Skin epidermis (tissue), 12 donors: ENCODE results near the gene RPLP1.
"Not testable (repeated sequence)": the region's sequence is repeated elsewhere in the genome, so short reads cannot be mapped to it uniquely, and the experiment has no call there.

ENCODE experiments used
- H3K27ac ChIP-seq, 21 experiments: fragments of 200-600 bp; sonication (generic) in 11 of 21; one replicate each; pipeline ENCODE4 v1.5.0; 2020; ENCODE audit warnings: mild to moderate bottlenecking in 3 of 21, inconsistent platforms in 2 of 21, moderate library complexity in 2 of 21
- H3K4me3 ChIP-seq, 7 experiments: fragments of 200-600 bp; sonication (generic) in 2 of 7; one replicate each; pipeline ENCODE4 v1.5.0; 2020; ENCODE audit warnings: inconsistent platforms in 2 of 7, mild to moderate bottlenecking in 2 of 7, moderate library complexity in 1 of 7

The RPLP1 gene

DNA sequence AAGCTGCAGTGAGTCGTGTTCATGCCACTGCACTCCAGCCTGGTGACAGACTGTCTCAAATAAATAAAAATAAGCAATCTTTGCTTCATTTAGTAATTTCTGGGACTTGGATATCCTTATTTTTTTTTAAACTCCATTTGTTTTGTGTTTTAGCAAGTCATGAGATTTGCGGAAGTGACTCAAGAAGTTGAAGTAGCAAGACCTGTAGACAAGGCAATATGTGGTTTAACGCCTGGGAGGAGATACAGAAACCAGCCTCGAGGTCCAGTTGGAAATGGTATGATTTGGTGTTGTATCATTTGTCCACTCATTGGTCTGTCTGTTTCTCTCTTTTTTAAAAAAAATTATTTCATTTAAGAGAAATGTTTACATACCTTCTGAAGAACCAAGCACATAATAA lies 16.6 kb upstream of the RPLP1 start:
- no peak overlapping the region for H3K27ac ChIP-seq
- no peak overlapping the region for H3K4me3 ChIP-seq

DNA sequence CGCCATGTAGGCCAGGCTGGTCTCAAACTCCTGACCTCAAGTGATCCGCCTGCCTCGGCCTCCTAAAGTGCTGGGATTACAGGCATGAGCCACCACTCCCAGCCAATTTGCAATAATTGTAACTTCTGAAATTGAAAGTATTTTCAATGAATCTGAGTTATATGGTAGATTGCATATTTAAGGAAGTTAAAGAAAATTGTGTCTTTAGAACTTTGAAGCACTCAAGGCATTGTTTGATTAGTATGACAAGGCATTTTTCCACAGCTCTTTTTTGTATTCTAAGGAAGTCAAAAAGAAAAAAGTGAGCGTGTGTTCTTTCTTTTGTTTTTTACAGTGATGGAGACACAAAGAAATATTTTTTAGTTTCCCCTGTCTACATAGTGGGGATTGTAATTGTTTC lies 15.7 kb upstream of the RPLP1 start:
- H3K4me3 ChIP-seq = no peak overlapping the region
- H3K27ac ChIP-seq = no peak overlapping the region

DNA sequence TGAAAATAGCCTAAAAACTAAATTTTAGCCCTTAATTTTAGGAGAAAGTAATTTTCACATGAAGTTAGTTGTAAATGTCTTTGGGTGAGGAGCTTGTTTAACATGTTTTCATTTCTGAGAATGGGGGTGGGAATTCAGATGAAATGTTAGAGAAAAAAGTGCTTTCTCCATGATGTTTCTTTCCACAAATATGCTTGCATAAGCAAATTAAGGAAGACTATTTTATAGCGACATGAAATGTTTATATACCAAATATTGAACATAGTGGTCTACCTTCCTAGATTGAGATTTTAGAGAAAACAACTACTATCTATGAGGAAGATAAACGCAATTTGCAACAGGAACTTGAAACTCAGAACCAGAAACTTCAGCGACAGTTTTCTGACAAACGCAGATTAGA lies 13.0 kb upstream of the RPLP1 start:
- Histone ChIP-seq H3K27ac (no peak overlapping the region), H3K4me3 (no peak overlapping the region)

DNA sequence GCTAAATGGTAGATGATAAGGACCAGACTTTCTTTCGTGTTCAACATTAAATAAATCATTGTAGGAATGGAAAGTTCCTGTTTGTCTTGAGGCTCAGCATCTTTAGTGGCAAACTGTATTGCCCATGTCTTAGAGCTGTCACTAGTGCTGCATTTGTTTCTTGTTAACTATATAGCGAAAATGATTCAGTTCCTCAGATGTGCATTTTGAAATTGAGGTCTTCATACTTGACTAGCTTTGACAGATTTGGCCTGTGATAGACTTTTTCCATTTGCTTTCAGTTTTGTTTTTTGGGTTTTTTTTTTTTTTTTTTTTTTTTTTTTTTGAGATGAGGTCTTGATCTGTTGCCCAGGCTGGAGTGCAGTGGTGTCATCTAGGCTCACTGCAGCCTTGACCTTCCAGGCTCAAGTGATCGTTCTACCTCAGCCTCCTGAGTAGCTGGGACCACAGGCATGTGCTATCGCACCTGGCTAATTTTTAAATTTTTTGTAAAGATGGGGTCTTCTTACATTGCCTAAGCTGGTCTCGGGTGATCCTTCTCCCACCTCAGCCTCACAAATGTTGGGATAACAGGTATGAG lies 9.5 kb upstream of the RPLP1 start:
- peak overlapping the region in 2 of 21 experiments; percentile 12 to 25 for H3K27ac ChIP-seq
- no peak overlapping the region for H3K4me3 ChIP-seq

DNA sequence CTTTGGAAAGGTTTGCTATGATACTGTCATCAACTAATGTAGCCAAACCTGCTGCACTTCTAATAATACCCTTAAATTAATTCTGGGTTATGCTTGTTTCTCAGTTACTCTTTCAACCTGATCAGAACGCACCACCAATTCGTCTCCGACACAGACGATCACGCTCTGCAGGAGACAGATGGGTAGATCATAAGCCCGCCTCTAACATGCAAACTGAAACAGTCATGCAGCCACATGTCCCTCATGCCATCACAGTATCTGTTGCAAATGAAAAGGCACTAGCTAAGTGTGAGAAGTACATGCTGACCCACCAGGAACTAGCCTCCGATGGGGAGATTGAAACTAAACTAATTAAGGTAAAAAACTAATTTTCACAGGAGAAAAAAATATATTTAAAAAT lies 7.9 kb upstream of the RPLP1 start:
- Histone ChIP-seq H3K27ac (no peak overlapping the region), H3K4me3 (no peak overlapping the region)

DNA sequence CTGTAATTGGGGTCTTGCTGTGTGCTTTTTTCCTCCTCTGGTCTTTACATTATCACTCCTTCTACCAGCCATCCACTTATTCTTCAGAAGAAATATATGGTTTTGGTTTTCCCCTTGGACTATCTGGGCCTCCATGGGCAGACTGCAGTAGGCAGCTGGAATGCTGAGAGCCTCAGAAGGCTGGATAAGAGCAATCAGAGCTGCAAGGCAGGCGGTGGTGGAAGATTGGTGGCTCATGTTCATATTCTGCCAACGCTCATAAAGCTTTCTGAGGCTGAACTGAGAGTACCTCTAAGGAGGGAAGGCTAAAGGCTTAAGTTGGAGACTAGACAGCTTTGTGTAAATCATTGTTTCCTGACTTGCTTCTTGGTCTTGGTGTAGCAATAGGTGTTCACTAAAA lies 5.7 kb upstream of the RPLP1 start:
- H3K4me3 ChIP-seq = no peak overlapping the region
- H3K27ac ChIP-seq = no peak overlapping the region

GRCh38 chr15:69450221-69450620 lies 2.4 kb upstream of the RPLP1 start:
- H3K4me3 ChIP-seq, H3K27ac ChIP-seq: not testable (repeated sequence)

- H3K27ac ChIP-seq = peak overlapping the region in 4 of 21 experiments; percentile 90 to 98 (median 94)
Observed at GRCh38 chr15:69450968-69451695, 1.5 kb upstream of the RPLP1 start.

DNA sequence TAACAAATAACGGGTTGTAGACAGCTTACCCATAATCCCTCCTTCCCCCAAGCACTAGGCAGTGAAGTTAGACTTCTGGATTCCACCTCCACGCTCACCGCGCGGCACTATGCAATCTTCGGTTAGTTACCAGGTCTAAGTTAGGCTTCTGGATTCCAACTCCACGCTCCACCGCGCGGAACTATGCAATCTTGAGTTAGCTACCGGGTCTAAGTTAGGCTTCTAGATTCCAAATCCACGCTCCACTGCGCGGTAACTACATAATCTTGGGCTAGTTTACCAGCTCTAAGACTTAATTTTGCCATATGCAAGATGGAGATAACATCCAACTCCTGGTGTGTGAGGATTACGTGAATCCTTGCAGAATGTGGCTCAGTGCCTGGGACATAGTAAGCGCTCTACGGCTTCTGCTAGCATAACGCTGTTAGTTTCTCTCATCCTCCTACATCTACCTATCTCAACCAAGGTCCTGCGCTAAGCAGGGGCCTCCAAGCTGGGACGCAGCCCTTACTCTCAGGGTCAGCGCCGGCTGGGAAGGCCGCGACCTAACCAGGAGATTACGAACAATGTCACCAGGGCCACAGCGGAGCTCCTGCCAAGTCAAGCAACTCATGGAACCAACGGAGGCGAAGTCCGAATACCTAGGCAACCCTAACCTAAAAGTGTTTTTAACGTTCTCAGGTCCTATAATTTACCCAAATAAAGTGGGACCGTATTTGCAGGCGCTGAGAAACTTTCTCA lies 497 bp upstream of the RPLP1 start:
- Histone ChIP-seq H3K4me3 (peak overlapping the region; percentile 65 to 94 (median 91)), H3K27ac (peak overlapping the region in 20 of 21 experiments; percentile 75 to 99 (median 94))

More at GRCh38 chr15:69450968-69451695, 1.5 kb upstream of the RPLP1 start:
- H3K4me3 ChIP-seq = no peak overlapping the region

GRCh38 chr15:69454953-69455352 lies 2.3 kb downstream of the RPLP1 start:
- Histone ChIP-seq H3K27ac (no peak overlapping the region), H3K4me3 (peak overlapping the region in 3 of 7 experiments; percentile 73 to 91 (median 83))

GRCh38 chr15:69456208-69457166 lies 3.9 kb downstream of the RPLP1 start:
- H3K27ac ChIP-seq = no peak overlapping the region
- H3K4me3 ChIP-seq = no peak overlapping the region

GRCh38 chr15:69457304-69458280 lies 5.0 kb downstream of the RPLP1 start:
- H3K27ac ChIP-seq = no peak overlapping the region
- H3K4me3 ChIP-seq = no peak overlapping the region

- Histone ChIP-seq H3K27ac (no peak overlapping the region), H3K4me3 (no peak overlapping the region)
Observed at GRCh38 chr15:69459066-69459465, 6.4 kb downstream of the RPLP1 start.

DNA sequence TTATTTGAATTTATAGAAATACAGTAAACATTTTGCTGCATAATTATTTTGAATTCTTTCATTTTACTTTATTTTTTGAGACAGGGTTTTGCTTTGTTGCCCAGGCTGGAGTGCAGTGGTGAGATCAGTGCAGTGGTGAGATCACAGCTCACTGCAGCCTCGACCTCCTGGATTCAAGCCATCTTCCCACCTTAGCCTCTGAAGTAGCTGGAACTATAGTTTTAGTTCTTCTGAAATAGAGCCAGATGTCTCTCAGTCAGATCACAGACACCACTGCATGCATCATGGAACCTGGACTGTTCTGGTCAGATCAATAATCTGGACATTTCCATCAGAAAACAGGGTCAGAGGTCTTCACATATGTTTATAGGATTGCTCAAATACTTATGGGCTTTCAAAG lies 7.9 kb downstream of the RPLP1 start:
- H3K27ac ChIP-seq = no peak overlapping the region
- no peak overlapping the region for H3K4me3 ChIP-seq

GRCh38 chr15:69462030-69462492 lies 9.4 kb downstream of the RPLP1 start:
- Histone ChIP-seq H3K27ac (peak overlapping the region in 20 of 21 experiments; percentile 38 to 93 (median 85)), H3K4me3 (peak overlapping the region; percentile 36 to 56 (median 49))

DNA sequence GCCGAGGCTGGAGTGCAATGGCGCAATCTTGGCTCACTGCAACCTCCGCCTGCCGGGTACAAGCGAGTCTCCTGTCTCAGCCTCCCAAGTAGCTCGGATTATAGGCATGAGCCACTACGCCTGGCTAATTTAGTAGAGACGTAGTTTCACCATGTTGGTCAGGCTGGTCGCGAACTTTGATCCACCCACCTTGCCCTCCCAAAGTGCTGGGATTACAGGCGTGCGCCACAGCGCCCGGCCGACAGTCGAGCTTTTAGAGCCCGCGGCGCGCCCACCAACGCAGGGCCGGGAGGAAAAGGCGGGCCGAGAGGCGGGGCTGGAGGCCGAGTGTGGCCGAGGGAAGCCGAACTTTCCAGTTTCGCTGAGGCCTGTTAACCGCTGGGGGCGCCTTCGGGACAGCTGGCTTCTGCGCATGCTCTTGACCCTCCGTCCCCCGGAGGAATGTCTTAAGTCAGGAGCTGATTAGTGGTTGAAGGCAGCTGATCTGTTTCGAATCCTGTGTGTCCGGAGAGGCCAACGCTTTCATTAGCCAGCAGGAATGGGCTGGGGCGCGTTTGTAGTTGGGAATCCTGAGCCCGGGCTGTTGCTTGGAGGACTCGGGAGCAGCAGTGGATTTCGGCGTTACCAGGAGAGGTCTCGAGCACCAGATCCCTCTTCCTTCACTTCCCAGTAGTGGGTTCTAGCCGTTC lies 10.0 kb downstream of the RPLP1 start:
- H3K4me3 ChIP-seq = peak overlapping the region; percentile 36 to 56 (median 49)
- H3K27ac ChIP-seq = peak overlapping the region; percentile 38 to 93 (median 85)

DNA sequence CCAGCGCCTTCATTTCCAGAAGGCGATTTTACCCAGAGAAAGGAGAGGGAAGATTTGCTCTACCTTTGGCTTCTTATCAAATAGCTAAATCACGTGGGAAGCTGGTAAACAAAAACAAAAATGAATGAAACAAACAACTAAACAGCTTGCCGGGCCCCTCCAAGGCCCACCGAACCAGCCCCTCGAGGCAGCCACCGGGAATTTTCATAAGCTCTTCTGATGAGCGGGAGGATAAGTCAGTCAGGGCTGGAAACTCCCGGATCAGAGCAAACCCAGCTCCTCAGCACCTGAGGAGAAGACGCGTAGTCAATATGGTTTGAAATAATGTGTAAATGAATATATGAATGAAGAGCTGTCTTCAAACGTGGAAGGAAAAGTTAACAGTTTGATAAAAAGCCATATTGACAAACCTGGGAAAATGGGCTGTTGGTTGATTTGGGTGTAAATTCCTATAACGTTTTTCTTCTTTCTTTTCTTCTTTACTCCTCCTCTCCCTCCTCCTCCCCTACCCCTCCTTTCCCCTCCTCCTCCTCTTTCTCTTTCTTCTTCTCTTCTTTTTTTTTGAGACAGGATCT lies 10.7 kb downstream of the RPLP1 start:
- Histone ChIP-seq H3K27ac (peak overlapping the region; percentile 31 to 93 (median 85)), H3K4me3 (peak overlapping the region; percentile 36 to 56 (median 49))
